MM.1S (cell line): ENCODE results near the gene STK32B.
"Not testable (repeated sequence)": the region's sequence is repeated elsewhere in the genome, so short reads cannot be mapped to it uniquely, and the experiment has no call there.

ENCODE experiments used
- DNase-seq: peaks from one replicate; pipeline ENCODE4 v3.0.0-alpha.2; 2015
- H2AFZ ChIP-seq: fragments of 300-600 bp; sonication (generic); 2 replicates; pipeline ENCODE4 v1.6.0; 2016; ENCODE audit warnings: antibody characterized with exemption, low read length
- H3F3A ChIP-seq: fragments of 300-600 bp; sonication (generic); 2 replicates; pipeline ENCODE4 v1.6.1; 2016; ENCODE audit warnings: mild to moderate bottlenecking, antibody characterized with exemption, low read length, moderate library complexity, mixed read lengths; ENCODE audit not compliant: insufficient read depth
- H3K27ac ChIP-seq: fragments of 300-600 bp; sonication (generic); 2 replicates; pipeline ENCODE4 v1.5.1; 2016; ENCODE audit warnings: mild to moderate bottlenecking, low read length
- H3K27me3 ChIP-seq: fragments of 300-600 bp; sonication (generic); replicated peaks from 2 replicates; pipeline ENCODE4 v1.6.0; 2016; ENCODE audit warnings: low read length; ENCODE audit not compliant: insufficient read depth
- H3K36me3 ChIP-seq: fragments of 300-600 bp; sonication (generic); replicated peaks from 2 replicates; pipeline ENCODE4 v1.6.1; 2016; ENCODE audit warnings: mild to moderate bottlenecking, low read length, mixed read lengths; ENCODE audit not compliant: insufficient read depth
- H3K4me1 ChIP-seq: fragments of 300-600 bp; sonication (generic); 2 replicates; pipeline ENCODE4 v1.6.1; 2016; ENCODE audit warnings: low read length, mixed read lengths
- H3K4me2 ChIP-seq: fragments of 300-600 bp; sonication (generic); 2 replicates; pipeline ENCODE4 v1.6.0; 2016; ENCODE audit warnings: low read depth, low read length
- H3K4me3 ChIP-seq: fragments of 300-600 bp; sonication (generic); 2 replicates; pipeline ENCODE4 v1.5.1; 2016; ENCODE audit warnings: low read length, mixed read lengths
- H3K79me2 ChIP-seq: fragments of 300-600 bp; sonication (generic); 2 replicates; pipeline ENCODE4 v1.6.1; 2016; ENCODE audit warnings: mixed run types, low read length, mixed read lengths
- H3K9ac ChIP-seq: fragments of 300-600 bp; sonication (generic); 2 replicates; pipeline ENCODE4 v1.6.1; 2016; ENCODE audit warnings: low read length, mixed read lengths
- H3K9me2 ChIP-seq: fragments of 300-600 bp; sonication (generic); replicated peaks from 2 replicates; pipeline ENCODE4 v1.6.1; 2016; ENCODE audit warnings: mild to moderate bottlenecking, low read length, mixed read lengths; ENCODE audit not compliant: insufficient read depth
- H3K9me3 ChIP-seq: fragments of 300-600 bp; sonication (generic); replicated peaks from 2 replicates; pipeline ENCODE4 v1.6.1; 2016; ENCODE audit warnings: mild to moderate bottlenecking, low read length, mixed read lengths; ENCODE audit not compliant: insufficient read depth
- H4K20me1 ChIP-seq: fragments of 300-600 bp; sonication (generic); 2 replicates; pipeline ENCODE4 v1.6.1; 2016; ENCODE audit warnings: mild to moderate bottlenecking, low read length, moderate library complexity, mixed read lengths; ENCODE audit not compliant: insufficient read depth
- CTCF ChIP-seq: fragments of 300-600 bp; sonication (generic); IDR thresholded peaks from 2 replicates; pipeline ENCODE4 v1.5.1; 2016; ENCODE audit warnings: antibody characterized with exemption, low read length, mixed read lengths
- EZH2 ChIP-seq: fragments of 300-600 bp; sonication (generic); optimal IDR thresholded peaks from 2 replicates; pipeline ENCODE3; 2017; ENCODE audit warnings: low read depth, mild to moderate bottlenecking, antibody characterized with exemption, low read length, mixed read lengths
- EZH2phosphoT487 ChIP-seq: fragments of 300-600 bp; sonication (generic); IDR thresholded peaks from 2 replicates; pipeline ENCODE4 v1.6.1; 2018; ENCODE audit warnings: antibody characterized with exemption, low read length

Gene STK32B

GRCh38 chr4:5004496-5004895, 46.8 kb upstream of the STK32B start:
- Histone ChIP-seq H3K27me3 (no peaks in the 10 kb centered on the region), H3K9ac (no peak overlapping the region), H3F3A (no peaks in the 10 kb centered on the region), H3K4me3 (no peak overlapping the region), H3K79me2 (no peaks in the 10 kb centered on the region), H3K9me2 (no peaks in the 10 kb centered on the region), H4K20me1 (no peaks in the 10 kb centered on the region), H3K4me1 (no peaks in the 10 kb centered on the region), H3K27ac (no peak overlapping the region), H2AFZ (no peak overlapping the region), H3K36me3 (no peaks in the 10 kb centered on the region), H3K4me2 (no peak overlapping the region), H3K9me3 (no peaks in the 10 kb centered on the region)
- TF ChIP-seq EZH2, result no peak
- DNase-seq, result no peak

GRCh38 chr4:5006932-5007331, 44.3 kb upstream of the STK32B start:
- H3K9me3 ChIP-seq, H3K4me2 ChIP-seq, H4K20me1 ChIP-seq, H3K9me2 ChIP-seq, H3K27ac ChIP-seq, H3K4me1 ChIP-seq, H3K4me3 ChIP-seq, H3K27me3 ChIP-seq, H3F3A ChIP-seq, H3K79me2 ChIP-seq, DNase-seq, H3K9ac ChIP-seq, H2AFZ ChIP-seq, H3K36me3 ChIP-seq: not testable (repeated sequence)

GRCh38 chr4:5009796-5010195, 41.5 kb upstream of the STK32B start:
- H2AFZ ChIP-seq, result no peak overlapping the region
- no peaks in the 10 kb centered on the region for H3K9me3 ChIP-seq
- TF ChIP-seq CTCF (no peak), EZH2 (no peak), EZH2phosphoT487 (no peak)
- H3K79me2 ChIP-seq, result no peaks in the 10 kb centered on the region
- H3K4me1 ChIP-seq, result no peaks in the 10 kb centered on the region
- H3K9ac ChIP-seq, result no peak overlapping the region
- DNase-seq, result no peak
- H3F3A ChIP-seq, result no peaks in the 10 kb centered on the region
- H3K36me3 ChIP-seq, result no peaks in the 10 kb centered on the region
- no peak overlapping the region for H3K4me3 ChIP-seq
- no peaks in the 10 kb centered on the region for H4K20me1 ChIP-seq
- H3K9me2 ChIP-seq, result no peaks in the 10 kb centered on the region
- no peak overlapping the region for H3K4me2 ChIP-seq
- H3K27ac ChIP-seq, result no peak overlapping the region
- H3K27me3 ChIP-seq, result no peaks in the 10 kb centered on the region

- Histone ChIP-seq H3K36me3 (no peaks in the 10 kb centered on the region), H4K20me1 (no peaks in the 10 kb centered on the region), H3K27me3 (no peaks in the 10 kb centered on the region), H3K4me2 (no peak overlapping the region), H3K9me3 (no peaks in the 10 kb centered on the region), H3K9me2 (no peaks in the 10 kb centered on the region), H2AFZ (no peak overlapping the region), H3K79me2 (no peaks in the 10 kb centered on the region), H3F3A (no peaks in the 10 kb centered on the region), H3K27ac (no peak overlapping the region), H3K4me1 (no peaks in the 10 kb centered on the region), H3K9ac (no peak overlapping the region), H3K4me3 (no peak overlapping the region)
- DNase-seq, result no peak
- TF ChIP-seq EZH2phosphoT487 (no peak), EZH2 (no peak), CTCF (no peak)
Observed at GRCh38 chr4:5010984-5011383, 40.3 kb upstream of the STK32B start.
